Mesothelial cell of epicardium (in vitro differentiated cells): ENCODE measurements around the gene MAST4. TPM values are rescaled to one million over a fixed set of nuclear protein-coding genes. Genes with fewer than 3 reads are reported as not detected.

Experiments
- DNase-seq, 2 experiments: peaks; one replicate each; pipeline ENCODE4 v3.0.0; 2021; ENCODE audit warnings: low spot score in 2 of 2; ENCODE audit not compliant: unreplicated experiment in 2 of 2
- H3K27ac Mint-ChIP-seq: 2 replicates; pipeline ENCODE4 v1.8.0; 2021; ENCODE audit warnings: mixed read lengths
- H3K27me3 Mint-ChIP-seq: 2 replicates; pipeline ENCODE4 v1.8.0; 2021; ENCODE audit warnings: low read depth, mixed read lengths
- H3K36me3 Mint-ChIP-seq: 2 replicates; pipeline ENCODE4 v1.8.0; 2021; ENCODE audit warnings: mixed read lengths
- H3K4me1 Mint-ChIP-seq: 2 replicates; pipeline ENCODE4 v1.8.0; 2021; ENCODE audit warnings: mixed read lengths
- H3K4me3 Mint-ChIP-seq: 2 replicates; pipeline ENCODE4 v1.8.0; 2021; ENCODE audit warnings: mild to moderate bottlenecking, moderate library complexity, mixed read lengths
- H3K9me3 Mint-ChIP-seq: 2 replicates; pipeline ENCODE4 v1.8.0; 2021; ENCODE audit warnings: mixed read lengths
- total RNA-seq: library from RNA; stranded (reverse); gene quantifications from 3 replicates; pipeline ENCODE4 v1.2.1, GENCODE V29; 2021
- TF ChIP-seq, protein P1 (sequence below): fragments of 200-600 bp; sonication (generic); IDR thresholded peaks from one replicate; pipeline ENCODE4 v1.5.0; 2021; ENCODE audit warnings: antibody characterized with exemption; ENCODE audit not compliant: unreplicated experiment

The MAST4 gene
- total RNA-seq, 1 donor from 2014 or later: 29.8 TPM

DNA sequence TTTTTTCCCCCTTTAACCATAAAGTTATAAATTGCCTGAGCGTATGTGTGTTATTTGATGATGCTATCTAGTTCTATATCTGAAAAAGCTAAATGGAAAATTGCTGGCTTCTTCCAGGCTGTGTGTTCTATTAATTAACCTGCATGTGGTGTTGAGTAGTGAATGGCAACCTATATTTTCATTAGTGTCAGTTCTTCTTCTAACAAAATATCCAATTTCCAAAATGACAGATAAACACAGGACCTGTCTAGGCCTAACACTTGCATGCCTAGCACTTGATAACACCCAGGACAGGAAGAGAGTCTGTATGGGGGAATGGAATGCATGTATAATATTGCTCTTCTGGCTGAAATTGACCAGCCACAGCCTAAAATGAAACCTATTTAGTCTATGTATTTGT is 508.7 kb downstream of the MAST4 start:
- Mint-ChIP-seq H3K4me1 (peaks cover 5% of the 10 kb centered on the region), H3K36me3 (peaks cover 11% of the 10 kb centered on the region), H3K9me3 (no peaks in the 10 kb centered on the region), H3K4me3 (no peak overlapping the region), H3K27me3 (no peaks in the 10 kb centered on the region), H3K27ac (peak overlapping the region; percentile 13)
- TF ChIP-seq, protein P1, sequence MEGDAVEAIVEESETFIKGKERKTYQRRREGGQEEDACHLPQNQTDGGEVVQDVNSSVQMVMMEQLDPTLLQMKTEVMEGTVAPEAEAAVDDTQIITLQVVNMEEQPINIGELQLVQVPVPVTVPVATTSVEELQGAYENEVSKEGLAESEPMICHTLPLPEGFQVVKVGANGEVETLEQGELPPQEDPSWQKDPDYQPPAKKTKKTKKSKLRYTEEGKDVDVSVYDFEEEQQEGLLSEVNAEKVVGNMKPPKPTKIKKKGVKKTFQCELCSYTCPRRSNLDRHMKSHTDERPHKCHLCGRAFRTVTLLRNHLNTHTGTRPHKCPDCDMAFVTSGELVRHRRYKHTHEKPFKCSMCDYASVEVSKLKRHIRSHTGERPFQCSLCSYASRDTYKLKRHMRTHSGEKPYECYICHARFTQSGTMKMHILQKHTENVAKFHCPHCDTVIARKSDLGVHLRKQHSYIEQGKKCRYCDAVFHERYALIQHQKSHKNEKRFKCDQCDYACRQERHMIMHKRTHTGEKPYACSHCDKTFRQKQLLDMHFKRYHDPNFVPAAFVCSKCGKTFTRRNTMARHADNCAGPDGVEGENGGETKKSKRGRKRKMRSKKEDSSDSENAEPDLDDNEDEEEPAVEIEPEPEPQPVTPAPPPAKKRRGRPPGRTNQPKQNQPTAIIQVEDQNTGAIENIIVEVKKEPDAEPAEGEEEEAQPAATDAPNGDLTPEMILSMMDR: no peak
- DNase-seq: no peak

DNA sequence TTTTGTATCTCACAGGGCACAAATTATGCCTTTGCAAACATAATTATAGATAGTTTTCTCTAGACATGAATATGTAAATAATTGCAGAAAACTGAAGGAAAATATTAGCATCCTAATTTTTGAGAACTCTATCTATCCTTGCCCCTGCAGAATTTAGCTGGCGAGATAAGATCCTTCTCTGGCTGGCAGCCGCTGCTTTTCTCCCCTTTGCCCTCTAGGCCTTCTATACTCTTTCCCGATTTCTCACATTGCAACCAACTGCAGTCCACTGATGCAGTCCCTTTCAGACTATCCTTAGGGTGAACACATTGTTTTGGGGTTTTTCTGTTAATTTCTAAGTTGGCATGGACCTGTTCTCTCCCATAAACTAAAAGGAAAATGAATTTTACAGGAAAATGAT is 509.1 kb downstream of the MAST4 start:
- no peak overlapping the region for H3K4me3 Mint-ChIP-seq
- H3K27me3 Mint-ChIP-seq: no peaks in the 10 kb centered on the region
- no peaks in the 10 kb centered on the region for H3K9me3 Mint-ChIP-seq
- H3K4me1 Mint-ChIP-seq: peaks cover 5% of the 10 kb centered on the region
- peaks cover 11% of the 10 kb centered on the region for H3K36me3 Mint-ChIP-seq
- DNase-seq: no peak
- no peak overlapping the region for H3K27ac Mint-ChIP-seq
- TF ChIP-seq, protein P1: no peak

DNA sequence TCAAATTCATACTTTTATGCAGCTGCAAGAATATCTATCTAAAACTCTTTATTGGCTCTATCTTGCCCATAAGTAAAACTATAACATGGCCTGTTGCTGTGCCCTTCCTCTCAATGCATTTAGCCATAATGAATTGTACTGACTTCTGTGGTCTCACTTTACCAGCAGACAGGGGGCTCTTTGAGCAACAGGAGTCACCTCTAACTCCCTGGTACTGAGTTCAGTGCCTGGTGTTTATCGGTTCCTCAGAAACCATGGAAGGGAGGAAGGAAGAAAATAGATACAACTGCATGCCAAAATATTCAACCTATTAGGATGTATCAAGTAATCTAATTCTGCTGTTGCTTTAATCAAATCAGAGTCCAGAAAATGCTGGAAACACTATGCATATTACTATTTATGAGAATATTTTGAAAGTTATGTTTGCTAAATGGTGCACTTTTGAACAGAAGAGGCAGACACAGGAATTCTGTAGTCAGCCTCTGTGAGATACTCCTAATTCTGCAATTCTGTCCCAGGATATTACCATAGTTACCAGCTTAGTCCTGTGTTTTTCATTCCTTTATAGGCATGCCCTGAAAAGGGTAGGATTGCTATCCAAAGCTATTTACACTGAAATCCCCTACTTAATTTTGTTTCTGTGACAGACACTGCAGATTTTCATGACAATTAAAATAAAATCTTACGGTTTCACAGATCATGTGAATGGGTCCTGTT is 510.6 kb downstream of the MAST4 start:
- Mint-ChIP-seq H3K9me3 (no peaks in the 10 kb centered on the region), H3K27ac (no peak overlapping the region), H3K27me3 (no peaks in the 10 kb centered on the region), H3K36me3 (peaks cover 13% of the 10 kb centered on the region), H3K4me1 (peaks cover 5% of the 10 kb centered on the region), H3K4me3 (no peak overlapping the region)
- TF ChIP-seq, protein P1: no peak
- DNase-seq: no peak

DNA sequence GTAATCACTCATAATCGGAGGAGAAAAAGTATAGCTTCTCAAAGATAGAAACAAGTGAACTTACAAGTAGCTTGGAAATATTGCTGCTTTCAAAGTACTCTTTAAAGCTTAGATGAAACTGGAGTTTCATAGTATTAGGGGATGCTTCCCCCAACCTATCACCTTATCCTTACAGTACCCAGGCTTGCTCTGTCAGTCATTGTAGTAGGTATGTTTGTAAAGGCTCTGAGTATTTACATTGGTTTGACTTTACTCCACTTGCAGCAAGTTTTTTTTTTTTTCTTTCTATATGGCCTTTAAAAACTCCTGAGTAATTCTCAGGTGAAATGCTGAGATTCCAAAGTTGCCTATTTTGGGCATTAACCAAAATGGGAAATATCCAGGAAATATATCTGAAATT is 515.6 kb downstream of the MAST4 start:
- no peak overlapping the region for H3K27ac Mint-ChIP-seq
- TF ChIP-seq, protein P1: no peak

DNA sequence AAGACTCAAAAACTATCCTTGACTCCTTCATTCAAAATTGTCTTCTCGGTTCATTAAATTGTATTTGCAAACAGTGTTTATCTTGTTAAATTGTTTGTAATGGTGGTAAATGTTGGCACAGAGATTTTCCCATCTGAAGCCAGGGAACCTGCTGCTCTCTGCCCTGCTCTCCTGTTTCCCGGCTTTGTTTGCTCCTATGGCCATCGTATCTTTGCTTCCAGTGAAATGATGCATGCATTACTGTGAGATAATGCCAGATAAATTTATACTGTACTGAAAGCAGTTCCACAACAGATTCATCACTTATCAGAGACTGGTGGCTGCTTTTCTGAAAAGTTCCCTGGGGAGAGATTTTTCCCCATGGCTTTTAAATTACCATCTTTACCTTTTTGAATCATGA is 519.1 kb downstream of the MAST4 start:
- no peak overlapping the region for H3K27ac Mint-ChIP-seq
- no peaks in the 10 kb centered on the region for H3K27me3 Mint-ChIP-seq
- TF ChIP-seq, protein P1: no peak
- peaks cover 11% of the 10 kb centered on the region for H3K4me1 Mint-ChIP-seq
- no peak overlapping the region for H3K4me3 Mint-ChIP-seq
- peaks cover 17% of the 10 kb centered on the region for H3K36me3 Mint-ChIP-seq
- no peaks in the 10 kb centered on the region for H3K9me3 Mint-ChIP-seq
- DNase-seq: no peak

More for the DNA sequence above, 515.6 kb downstream of the MAST4 start:
- H3K36me3 Mint-ChIP-seq: peaks cover 6% of the 10 kb centered on the region
- no peak overlapping the region for H3K4me3 Mint-ChIP-seq
- no peaks in the 10 kb centered on the region for H3K27me3 Mint-ChIP-seq
- no peaks in the 10 kb centered on the region for H3K9me3 Mint-ChIP-seq
- no peaks in the 10 kb centered on the region for H3K4me1 Mint-ChIP-seq
- DNase-seq: no peak
